Fibroblast of gingiva (primary cell): ENCODE results near the gene KCNG1.
A peak's percentile ranks its signal among the peaks of the same experiment; 100 is the strongest.

Experiments
- DNase-seq: peaks from one replicate; pipeline ENCODE4 v3.0.0-alpha.2; 2011; ENCODE audit warnings: low read depth

Gene KCNG1

GRCh38 chr20:51011479-51011878, 11.4 kb downstream of the KCNG1 start:
- no peak for DNase-seq

GRCh38 chr20:51010932-51011331, 12.0 kb downstream of the KCNG1 start:
- DNase-seq: no peak

DNA sequence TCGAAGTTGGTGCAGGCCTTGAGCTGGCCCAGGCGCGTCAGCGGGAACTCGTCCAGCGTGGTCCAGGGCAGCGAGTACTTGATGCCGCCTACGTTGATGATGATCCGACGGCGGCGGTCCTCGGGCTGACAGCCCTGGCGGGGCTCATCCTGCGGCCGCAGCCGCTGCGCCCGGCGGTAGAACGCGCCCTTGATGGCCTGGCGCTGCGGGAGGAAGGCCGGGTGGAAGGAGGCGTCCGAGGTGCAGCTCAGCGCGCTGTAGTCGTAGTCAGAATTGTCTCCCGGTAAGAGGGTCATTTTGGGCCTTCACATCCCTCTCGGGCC, 12.9 kb downstream of the KCNG1 start:
- DNase-seq: no peak

DNA sequence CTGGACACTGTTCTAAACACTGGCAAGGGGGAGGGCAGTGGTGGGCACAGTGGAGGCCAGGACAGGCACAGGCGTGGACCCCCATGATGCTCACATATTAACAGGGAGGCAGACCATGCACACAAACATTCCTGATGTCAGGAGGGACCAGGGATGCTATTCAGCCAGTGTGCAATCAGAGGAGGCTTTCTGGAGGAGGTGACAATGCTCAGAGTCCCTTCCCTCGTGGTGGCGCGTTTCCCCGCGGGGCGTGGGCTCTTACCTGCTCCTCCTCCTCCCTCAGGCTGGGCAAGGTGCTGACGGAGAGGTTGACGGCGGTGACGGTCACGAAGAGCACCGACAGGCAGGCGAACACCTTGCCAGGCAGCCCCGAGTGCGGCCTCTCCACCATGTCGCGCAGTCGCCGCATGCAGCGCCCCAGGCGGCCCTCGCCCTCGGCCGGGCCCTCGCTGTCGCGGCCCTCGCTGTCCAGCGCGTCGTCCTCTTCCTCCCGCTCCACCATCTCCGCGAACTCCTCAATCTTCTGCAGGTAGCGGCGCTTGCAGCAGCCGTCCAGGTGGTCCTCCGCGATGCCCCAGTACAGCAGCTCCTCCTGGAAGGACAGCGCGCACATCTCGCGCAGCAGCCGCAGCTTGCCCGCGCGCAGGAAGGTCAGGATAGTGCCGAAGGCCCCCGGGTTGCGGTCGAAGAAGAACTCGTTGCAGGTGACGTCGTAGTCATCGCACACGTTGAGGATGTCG, 13.4 kb downstream of the KCNG1 start:
- DNase-seq: no peak

DNA sequence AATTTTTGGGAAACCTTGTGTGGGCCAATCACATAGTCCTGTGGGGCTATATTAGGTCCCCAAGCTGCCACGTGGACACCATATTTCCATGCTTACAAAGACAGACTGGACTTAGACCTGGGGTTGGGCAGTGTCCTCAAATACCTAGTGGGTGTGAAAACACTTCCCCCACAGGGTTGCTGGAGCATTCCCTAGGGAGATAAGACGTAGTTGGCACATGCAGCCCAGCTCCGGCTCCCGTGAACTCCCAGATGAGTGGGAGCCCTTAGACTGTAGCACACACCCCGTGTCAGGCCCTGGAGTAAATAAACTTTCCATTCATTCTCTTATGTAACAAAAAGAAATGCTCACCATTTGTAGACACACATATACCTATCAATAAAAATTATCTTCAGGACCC, 14.2 kb downstream of the KCNG1 start:
- DNase-seq: no peak

GRCh38 chr20:51005214-51005613, 17.7 kb downstream of the KCNG1 start:
- DNase-seq: no peak

- no peak for DNase-seq
Observed at GRCh38 chr20:51004781-51005180, 18.1 kb downstream of the KCNG1 start.

- DNase-seq: no peak
Observed at GRCh38 chr20:51004305-51004727, 18.6 kb downstream of the KCNG1 start.

DNA sequence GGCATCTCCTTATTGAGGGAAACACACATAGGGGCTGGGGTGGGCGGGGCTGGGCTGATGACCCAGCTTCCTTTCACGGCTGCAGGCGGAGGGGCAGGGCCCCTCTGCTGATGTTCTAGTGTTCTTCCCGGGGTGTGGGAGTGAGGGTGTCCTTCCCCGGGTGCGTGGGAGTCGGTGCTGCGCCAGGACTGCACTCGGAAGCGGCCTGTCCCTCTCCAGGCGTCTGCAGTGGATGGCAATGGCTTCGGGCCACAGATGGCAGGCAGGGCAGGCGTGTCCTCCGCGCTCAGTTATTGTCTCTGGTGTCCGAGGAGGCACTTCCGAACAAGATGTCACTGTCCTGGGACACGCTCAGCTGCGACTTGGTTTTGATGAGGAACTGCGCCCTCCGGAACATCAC, 19.2 kb downstream of the KCNG1 start:
- DNase-seq: no peak

DNA sequence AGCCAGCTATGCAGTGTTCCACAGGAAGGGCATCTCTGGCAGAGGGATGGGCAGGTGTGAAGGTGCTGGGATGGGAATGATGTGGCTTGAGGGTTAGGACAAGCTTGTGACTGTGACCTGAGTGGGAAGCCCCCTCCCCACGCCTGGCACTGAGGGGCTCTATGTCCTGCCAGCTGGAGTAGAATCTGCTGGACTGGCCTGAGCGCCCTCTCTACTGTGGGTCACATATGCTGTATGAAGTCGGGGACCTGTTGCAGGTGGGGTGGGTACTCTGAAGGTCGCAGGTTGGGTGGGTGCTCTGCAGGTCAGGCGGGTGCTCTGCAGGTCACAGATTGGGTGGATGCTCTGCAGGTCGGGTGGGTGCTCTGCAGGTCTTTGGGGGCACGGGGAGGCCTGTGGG, 20.3 kb downstream of the KCNG1 start:
- DNase-seq: no peak

GRCh38 chr20:51001430-51002265, 21.3 kb downstream of the KCNG1 start:
- DNase-seq: no peak

- DNase-seq: no peak
Observed at GRCh38 chr20:50999355-50999754, 23.6 kb downstream of the KCNG1 start.

DNA sequence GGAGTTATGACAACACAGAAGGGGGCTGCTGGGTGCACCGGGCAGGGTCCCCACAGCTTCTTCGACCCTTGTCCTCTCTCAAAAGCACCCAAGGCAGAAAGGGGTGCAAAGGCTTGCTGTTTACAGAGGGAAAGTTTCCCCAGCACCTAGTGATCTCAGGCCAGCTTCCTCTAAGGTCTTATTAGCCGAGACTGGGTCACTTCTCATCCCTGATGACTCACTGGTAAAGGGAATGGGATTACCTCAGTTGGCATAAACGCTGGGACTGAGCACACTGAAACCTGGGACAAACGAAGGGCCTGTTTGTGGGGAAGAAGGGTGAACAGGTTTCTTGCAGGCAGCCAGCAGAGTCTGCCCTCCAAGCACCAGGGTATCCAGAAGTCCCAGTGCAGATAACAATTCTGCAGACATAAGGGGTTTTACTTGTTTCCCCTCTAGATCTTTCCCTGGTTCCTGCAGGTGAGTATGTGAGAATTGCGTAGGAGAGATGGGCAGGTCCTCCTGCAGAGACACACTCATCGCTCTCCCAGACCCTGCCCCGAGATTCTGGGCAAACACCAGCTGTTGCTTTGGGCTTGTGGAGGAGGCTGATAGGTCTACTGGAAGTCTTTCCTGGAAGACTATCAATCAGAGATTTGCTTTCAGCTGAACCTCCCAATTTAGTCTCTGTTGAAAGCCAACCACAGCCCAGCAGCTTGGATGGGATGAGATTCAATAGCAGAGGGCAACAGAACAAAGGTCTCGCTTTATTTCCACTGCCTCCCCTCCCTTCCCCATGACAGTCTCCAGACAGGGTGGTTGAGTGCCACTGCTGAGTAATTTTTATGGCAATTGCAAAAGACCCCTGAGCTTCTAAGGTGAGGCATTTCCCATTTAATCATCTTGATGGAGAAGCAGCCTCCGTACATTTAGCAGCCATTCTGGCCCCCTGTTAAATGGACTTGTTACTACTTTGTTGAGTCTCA, 25.7 kb downstream of the KCNG1 start:
- no peak for DNase-seq

GRCh38 chr20:50995506-50995905, 27.4 kb downstream of the KCNG1 start:
- DNase-seq: peak; percentile 48

GRCh38 chr20:50993876-50994275, 29.0 kb downstream of the KCNG1 start:
- no peak for DNase-seq

DNA sequence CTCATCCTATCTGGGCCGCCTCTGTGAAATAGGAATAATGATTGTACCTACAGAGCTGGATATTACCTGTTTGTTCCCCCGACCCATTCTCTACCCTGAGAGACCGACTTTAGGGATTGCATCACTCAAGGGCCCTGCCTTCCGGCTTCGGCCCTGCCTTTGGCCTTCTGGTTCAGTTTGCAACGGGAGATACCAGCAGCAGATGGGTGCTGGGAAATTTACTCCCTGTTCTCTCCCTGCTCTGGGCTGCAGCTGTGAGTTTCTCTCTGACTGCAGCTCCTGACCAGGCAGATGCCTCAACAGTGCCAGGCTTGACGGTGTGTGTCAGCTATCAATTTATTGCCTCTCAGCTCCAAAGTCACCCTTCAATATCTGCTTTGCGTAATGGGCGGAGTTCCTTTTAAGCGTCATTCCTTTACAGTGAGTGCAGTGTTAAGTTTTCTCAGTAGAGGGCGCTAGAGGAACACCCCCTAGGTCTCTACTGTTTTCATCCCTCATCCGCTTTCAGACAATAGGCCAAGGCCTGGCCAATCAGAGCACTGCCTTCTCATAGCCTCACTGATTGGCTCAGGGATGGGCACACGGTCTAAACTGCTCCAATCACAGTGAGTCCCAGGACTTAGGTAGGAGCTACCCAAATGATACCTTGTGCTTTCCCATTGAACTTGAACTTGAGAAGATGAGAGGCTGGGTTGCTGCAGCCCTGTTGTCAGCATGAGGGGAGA, 30.0 kb downstream of the KCNG1 start:
- peak; percentile 24 for DNase-seq

DNA sequence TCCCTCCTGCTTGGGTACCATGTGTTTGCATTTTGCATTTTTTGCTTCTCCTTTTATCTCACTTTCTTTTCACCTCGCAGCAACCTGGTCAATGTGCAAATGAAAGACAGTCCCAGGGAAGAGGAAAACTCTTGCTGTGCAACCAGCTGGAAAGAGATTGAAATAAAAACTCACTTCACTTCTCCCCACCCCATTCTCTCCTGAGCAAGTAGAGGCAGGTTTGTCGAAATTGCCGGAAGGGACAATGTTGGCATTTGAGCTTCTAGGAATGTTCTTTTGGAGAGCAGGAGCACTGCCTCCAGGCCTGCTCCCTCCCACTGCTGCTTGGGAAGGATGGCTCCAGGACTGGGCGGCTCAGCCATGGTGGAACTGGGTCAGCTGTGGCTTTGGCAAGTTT, 30.6 kb downstream of the KCNG1 start:
- no peak for DNase-seq

DNA sequence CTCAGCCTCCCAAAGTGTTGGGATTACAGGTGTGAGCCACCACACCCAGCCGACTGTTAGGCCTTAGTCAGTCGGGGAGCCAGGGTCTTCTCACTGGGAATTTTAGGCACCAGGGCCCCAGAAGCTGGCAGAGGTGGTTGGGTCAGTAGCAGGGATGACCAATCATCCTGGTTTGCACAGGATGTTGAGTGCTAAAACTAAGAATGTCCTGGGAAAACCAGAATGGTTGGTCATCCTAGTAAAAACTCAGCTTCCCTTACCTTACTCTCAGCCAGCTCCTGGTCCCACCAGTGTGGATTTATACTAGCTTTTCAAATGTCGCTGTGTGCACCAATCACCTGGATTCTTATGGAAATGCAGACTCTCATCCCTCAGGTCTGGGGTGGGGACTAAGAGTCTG, 31.8 kb downstream of the KCNG1 start:
- DNase-seq: no peak

DNA sequence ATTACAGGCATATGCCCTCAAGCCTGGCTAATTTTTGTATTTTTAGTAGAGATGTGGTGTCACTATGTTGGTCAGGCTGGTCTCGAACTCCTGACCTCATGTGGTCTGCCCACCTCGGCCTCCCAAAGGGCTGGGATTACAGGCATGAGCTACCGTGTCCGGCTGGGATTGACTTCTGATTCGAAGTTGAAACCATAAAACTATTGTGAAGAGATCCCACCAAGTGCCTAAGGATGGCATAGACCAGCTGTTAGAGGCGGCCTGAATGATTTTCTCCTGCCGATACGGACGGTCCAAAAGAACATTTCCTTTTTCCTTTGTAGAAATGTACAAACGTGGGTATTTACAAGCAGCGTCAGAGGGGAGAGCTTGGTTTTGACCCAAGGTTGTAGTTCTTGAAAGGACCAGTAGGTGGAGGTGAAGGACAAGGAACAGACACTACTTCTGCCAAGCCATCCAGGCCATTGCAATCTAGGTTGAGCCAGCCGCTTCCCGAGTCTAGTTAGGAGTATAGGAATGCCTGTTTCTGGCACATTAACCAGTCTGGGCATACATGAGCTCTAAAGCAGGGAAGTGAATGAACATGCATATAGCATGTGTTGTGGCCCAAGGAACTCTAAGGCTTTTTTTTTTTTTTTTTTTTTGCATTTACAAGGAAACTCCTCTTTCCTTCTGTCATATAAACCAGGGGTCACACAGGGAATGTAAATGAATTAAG, 35.3 kb downstream of the KCNG1 start:
- DNase-seq: peak; percentile 78

DNA sequence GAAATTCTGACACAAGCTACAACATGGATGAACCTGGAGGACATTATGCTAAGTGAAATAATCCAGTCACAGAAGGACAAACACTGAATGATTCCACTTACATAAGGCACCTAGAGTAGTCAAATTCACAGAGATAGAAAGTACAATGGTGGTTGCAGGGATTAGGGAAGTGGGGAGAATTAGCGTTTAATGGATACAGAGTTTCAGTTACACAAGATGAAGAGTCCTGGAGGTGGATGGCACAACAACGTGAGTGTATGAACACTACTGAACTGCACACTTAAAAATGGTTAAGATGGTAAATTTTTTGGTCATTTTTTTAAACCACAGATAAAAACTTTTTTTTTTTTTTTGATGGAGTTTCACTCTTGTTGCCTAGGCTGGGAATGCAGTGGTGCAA, 39.6 kb downstream of the KCNG1 start:
- DNase-seq: no peak

- peak; percentile 60 for DNase-seq
Observed at GRCh38 chr20:50982363-50982762, 40.5 kb downstream of the KCNG1 start.
